Activated CD4-positive, alpha-beta T cell treated with anti-CD3 and anti-CD28 coated beads, Interleukin-2, amount 10 ng/mL, durations not matched to agents 7 days and 5 days (primary cell): ENCODE data around the gene DHX57. TPM values are rescaled to one million over a fixed set of nuclear protein-coding genes. Genes with fewer than 3 reads are reported as not detected.
A peak's percentile ranks its signal among the peaks of the same experiment; 100 is the strongest.
"Not testable (repeated sequence)": the region's sequence is repeated elsewhere in the genome, so short reads cannot be mapped to it uniquely, and the experiment has no call there.

ENCODE experiments used
- CTCF ChIA-PET: fragments of 350-600 bp; sonication (Branson Sonifier 250); formaldehyde crosslinking; loops from one replicate; lab custom pipeline; 2021; ENCODE audit warnings: antibody characterized with exemption; lab: Charles Lee
- POLR2A ChIA-PET: fragments of 350-600 bp; sonication (Branson Sonifier 250); formaldehyde crosslinking; loops from one replicate; lab custom pipeline; 2021; ENCODE audit warnings: antibody characterized with exemption; lab: Charles Lee
- DNase-seq: peaks from one replicate; pipeline ENCODE4 v3.0.0-alpha.2; 2020
- H3K27ac Mint-ChIP-seq: one replicate; pipeline ENCODE4 v1.8.0; 2021; ENCODE audit warnings: mild to moderate bottlenecking, moderate library complexity, mixed read lengths
- H3K27me3 Mint-ChIP-seq: one replicate; pipeline ENCODE4 v1.8.0; 2021; ENCODE audit warnings: mixed read lengths
- H3K36me3 Mint-ChIP-seq: one replicate; pipeline ENCODE4 v1.8.0; 2021; ENCODE audit warnings: low read depth, mixed read lengths
- H3K4me1 Mint-ChIP-seq: one replicate; pipeline ENCODE4 v1.8.0; 2021; ENCODE audit warnings: mixed read lengths
- H3K4me3 Mint-ChIP-seq: one replicate; pipeline ENCODE4 v1.8.0; 2021; ENCODE audit warnings: mild to moderate bottlenecking, moderate library complexity, mixed read lengths
- H3K9me3 Mint-ChIP-seq: one replicate; pipeline ENCODE4 v1.8.0; 2021; ENCODE audit warnings: mixed read lengths
- total RNA-seq, 2 experiments: library from RNA; stranded (reverse); gene quantifications; one replicate each; pipeline ENCODE4 v1.2.3, GENCODE V29; 2021

Gene DHX57
- total RNA-seq, 2 experiments from 2014 or later = 10.5 to 10.7 TPM

DNA sequence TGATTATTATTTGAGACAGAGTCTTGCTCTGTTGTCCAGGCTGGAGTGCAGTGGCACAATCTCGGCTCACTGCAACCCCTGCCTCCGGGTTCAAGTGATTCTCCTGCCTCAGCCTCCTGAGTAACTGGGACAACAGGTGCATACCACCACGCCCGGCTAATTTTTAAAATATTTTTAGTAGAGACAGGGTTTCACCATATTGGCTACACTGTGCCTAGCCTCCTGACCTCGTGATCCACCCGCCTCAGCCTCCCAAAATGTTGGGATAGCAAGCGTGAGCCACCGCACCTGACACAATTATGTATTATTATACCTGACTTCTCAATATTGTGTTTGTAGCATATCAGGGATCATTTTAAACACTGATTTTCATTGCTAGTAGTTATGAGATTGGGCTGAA, 83.4 kb downstream of the DHX57 start:
- H3K4me3 Mint-ChIP-seq, H3K36me3 Mint-ChIP-seq, DNase-seq, H3K4me1 Mint-ChIP-seq, POLR2A ChIA-PET, CTCF ChIA-PET, H3K27me3 Mint-ChIP-seq, H3K9me3 Mint-ChIP-seq, H3K27ac Mint-ChIP-seq: not testable (repeated sequence)

DNA sequence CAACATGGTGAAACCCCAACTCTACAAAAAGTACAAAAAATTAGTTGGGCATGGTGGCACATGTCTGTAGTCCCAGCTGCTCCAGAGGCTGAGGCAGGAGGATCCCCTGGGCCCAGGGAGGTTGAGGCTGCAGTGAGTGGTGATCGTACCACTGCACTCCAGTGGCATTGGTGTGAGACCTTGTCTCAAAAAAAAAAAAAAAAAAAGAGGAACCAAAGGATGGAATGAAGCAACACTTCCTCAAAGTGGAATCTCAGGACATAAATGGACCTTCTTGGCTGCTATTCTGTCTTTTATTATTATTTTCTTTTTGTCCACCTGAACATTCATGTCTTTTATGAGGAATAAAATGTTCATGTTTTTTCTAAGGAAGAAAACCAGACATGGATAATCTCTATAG, 84.0 kb downstream of the DHX57 start:
- POLR2A ChIA-PET = no interaction called here
- Mint-ChIP-seq H3K4me3 (no peak overlapping the region), H3K27me3 (no peaks in the 10 kb centered on the region), H3K4me1 (peaks cover 1% of the 10 kb centered on the region), H3K27ac (no peak overlapping the region), H3K36me3 (no peaks in the 10 kb centered on the region), H3K9me3 (no peaks in the 10 kb centered on the region)
- no peak for DNase-seq
- CTCF ChIA-PET = no interaction called here

DNA sequence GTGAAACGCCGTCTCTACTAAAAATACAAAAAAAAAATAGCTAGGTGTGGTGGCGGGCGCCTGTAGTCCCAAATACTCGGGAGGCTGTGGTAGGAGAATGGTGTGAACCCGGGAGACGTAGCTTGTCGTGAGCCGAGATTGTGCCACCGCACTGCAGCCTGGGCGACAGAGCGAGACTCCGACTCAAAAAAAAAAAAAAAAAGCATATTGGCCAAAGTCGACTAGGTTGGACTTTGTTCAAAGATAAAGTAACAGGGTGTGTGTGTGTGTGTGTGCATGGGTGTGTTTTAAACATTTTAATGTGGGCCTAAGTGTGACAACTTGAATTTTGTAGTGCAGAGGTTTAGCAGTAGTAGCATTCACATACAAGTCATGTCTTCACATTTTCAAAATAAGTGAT, 86.0 kb downstream of the DHX57 start:
- Mint-ChIP-seq H3K27me3 (no peaks in the 10 kb centered on the region), H3K4me1 (peaks cover 1% of the 10 kb centered on the region), H3K4me3 (no peak overlapping the region), H3K27ac (no peak overlapping the region), H3K36me3 (no peaks in the 10 kb centered on the region), H3K9me3 (no peaks in the 10 kb centered on the region)
- DNase-seq = no peak
- CTCF ChIA-PET = interaction anchor here (1.5 kb wide), 1 partner anchor 36 kb away, joined by 3 read pairs; no protein-coding TSS in a partner anchor
- POLR2A ChIA-PET = interaction anchor here (0.6 kb wide), 1 partner anchor 15 kb away, joined by 3 read pairs; no protein-coding TSS in a partner anchor

DNA sequence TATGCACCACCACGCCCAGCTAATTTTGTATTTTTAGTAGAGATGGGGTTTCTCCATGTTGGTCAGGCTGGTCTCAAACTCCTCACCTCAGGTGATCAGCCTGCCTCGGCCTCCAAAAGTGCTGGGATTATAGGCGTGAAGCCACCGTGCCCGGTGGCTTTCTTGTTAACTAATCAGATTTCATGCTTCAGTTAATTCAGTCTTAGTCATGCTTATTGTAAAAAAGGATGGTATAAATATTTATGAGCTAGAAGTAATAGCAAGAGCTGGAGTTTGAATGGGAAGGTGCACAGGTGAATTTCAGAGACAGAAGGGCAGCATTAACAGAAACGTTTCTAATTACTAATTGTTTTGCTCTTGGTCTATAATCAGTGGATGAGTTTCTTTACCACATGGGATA, 87.4 kb downstream of the DHX57 start:
- Mint-ChIP-seq H3K36me3 (no peaks in the 10 kb centered on the region), H3K27ac (no peak overlapping the region), H3K4me3 (no peak overlapping the region), H3K9me3 (no peaks in the 10 kb centered on the region), H3K4me1 (peaks cover 1% of the 10 kb centered on the region), H3K27me3 (no peaks in the 10 kb centered on the region)
- ChIA-PET POLR2A (no interaction called here), CTCF (interaction anchor here (0.6 to 1.6 kb wide), 2 partner anchors 15 to 22 kb away, joined by 3 to 4 read pairs; no protein-coding TSS in a partner anchor)
- DNase-seq = no peak

DNA sequence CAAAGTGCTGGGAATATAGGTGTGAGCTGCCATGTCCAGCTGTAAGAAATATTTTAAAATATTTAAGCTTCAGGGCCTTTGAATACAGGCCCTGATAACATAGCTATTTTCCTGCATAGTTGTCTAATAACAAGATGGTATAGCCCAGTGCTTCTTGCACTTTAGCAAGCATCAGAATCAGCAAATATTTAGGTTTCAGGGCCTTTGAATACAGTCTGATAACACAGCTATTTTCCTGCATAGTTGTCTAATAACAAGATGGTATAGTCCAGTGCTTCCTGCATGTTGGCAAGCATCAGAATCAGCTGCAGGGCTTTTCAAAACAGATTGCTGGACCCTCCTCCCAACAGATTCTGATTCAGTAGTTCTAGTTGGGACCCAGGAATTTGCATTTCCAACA, 92.1 kb downstream of the DHX57 start:
- DNase-seq = no peak
- H3K9me3 Mint-ChIP-seq = no peaks in the 10 kb centered on the region
- H3K27me3 Mint-ChIP-seq = no peaks in the 10 kb centered on the region
- H3K4me1 Mint-ChIP-seq = peaks cover 10% of the 10 kb centered on the region
- H3K36me3 Mint-ChIP-seq = peaks cover 12% of the 10 kb centered on the region
- no peak overlapping the region for H3K4me3 Mint-ChIP-seq
- POLR2A ChIA-PET = no interaction called here
- CTCF ChIA-PET = interaction anchor here (0.5 to 1.4 kb wide), 2 partner anchors 42 to 93 kb away, joined by 3 to 4 read pairs; partner anchors contain the start of genes DHX57 and MORN2
- no peak overlapping the region for H3K27ac Mint-ChIP-seq

DNA sequence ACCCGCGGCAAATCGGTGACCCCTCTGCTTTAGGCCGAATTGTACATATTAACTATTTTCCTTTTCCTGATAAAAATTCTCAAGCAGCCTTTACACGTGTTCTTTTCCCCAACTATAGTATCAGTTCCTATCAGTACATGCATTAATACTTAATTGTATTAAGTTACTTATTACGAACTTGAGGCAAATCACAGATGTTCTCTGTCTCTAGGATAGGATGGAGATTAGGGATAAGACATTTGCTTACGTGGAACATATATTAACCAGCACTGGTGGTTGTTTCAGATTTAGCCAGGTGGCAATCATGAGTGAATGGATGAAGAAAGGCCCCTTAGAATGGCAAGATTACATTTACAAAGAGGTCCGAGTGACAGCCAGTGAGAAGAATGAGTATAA, 97.0 kb downstream of the DHX57 start:
- peaks cover 13% of the 10 kb centered on the region for H3K27me3 Mint-ChIP-seq
- peaks cover 21% of the 10 kb centered on the region for H3K4me1 Mint-ChIP-seq
- peak overlapping the region; percentile 93 for H3K27ac Mint-ChIP-seq
- ChIA-PET POLR2A (no interaction called here), CTCF (interaction anchor here (0.5 kb wide), 1 partner anchor 39 kb away, joined by 3 read pairs; no protein-coding TSS in a partner anchor)
- no peak for DNase-seq
- no peaks in the 10 kb centered on the region for H3K9me3 Mint-ChIP-seq
- peaks cover 16% of the 10 kb centered on the region for H3K36me3 Mint-ChIP-seq
- H3K4me3 Mint-ChIP-seq = peak overlapping the region; percentile 95

DNA sequence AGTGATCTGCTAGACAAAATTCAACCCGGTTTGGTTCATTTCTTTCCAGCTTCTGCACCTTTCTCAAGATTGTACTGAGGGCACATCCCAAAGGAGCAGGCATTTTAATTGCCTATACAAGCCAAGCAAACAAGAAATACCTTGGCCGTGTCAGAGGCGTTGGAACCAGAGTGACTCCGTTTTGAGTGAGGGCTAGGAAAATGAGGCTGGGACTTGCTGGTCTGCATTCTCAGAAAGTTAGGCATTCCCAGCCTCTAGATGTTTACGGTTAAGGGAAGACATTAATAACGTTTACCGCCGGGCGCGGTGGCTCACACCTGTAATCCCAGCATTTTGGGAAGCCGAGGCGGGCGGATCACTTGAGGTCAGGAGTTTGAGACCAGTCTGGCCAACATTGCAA, 99.2 kb downstream of the DHX57 start:
- H3K4me3 Mint-ChIP-seq = peak overlapping the region; percentile 47
- H3K4me1 Mint-ChIP-seq = peaks cover 20% of the 10 kb centered on the region
- no peaks in the 10 kb centered on the region for H3K9me3 Mint-ChIP-seq
- H3K27me3 Mint-ChIP-seq = peaks cover 13% of the 10 kb centered on the region
- DNase-seq = no peak
- peaks cover 11% of the 10 kb centered on the region for H3K36me3 Mint-ChIP-seq
- ChIA-PET CTCF (no interaction called here), POLR2A (no interaction called here)
- H3K27ac Mint-ChIP-seq = no peak overlapping the region

DNA sequence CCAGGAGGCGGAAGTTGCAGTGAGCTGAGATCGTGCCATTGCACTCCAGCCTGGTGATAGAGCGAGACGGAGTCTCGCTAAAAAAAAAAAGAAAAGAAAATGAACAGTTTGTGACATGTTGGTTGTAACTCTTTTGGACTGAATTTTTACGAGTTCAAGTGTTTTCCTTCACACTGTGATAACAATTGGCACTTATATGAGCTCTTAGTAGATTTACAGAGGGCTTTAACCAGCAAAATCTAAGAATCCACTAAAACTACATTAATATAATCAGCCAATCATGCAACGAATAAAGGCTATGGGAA, 99.9 kb downstream of the DHX57 start:
- Mint-ChIP-seq H3K4me3 (no peak overlapping the region), H3K27me3 (peaks cover 13% of the 10 kb centered on the region), H3K36me3 (peaks cover 4% of the 10 kb centered on the region), H3K27ac (no peak overlapping the region), H3K4me1 (peaks cover 20% of the 10 kb centered on the region), H3K9me3 (no peaks in the 10 kb centered on the region)
- ChIA-PET POLR2A (no interaction called here), CTCF (interaction anchor here (1.3 to 1.5 kb wide), 2 partner anchors 13 to 24 kb away, joined by 5 to 6 read pairs; partner anchors contain the start of gene SRSF7)
- no peak for DNase-seq

DNA sequence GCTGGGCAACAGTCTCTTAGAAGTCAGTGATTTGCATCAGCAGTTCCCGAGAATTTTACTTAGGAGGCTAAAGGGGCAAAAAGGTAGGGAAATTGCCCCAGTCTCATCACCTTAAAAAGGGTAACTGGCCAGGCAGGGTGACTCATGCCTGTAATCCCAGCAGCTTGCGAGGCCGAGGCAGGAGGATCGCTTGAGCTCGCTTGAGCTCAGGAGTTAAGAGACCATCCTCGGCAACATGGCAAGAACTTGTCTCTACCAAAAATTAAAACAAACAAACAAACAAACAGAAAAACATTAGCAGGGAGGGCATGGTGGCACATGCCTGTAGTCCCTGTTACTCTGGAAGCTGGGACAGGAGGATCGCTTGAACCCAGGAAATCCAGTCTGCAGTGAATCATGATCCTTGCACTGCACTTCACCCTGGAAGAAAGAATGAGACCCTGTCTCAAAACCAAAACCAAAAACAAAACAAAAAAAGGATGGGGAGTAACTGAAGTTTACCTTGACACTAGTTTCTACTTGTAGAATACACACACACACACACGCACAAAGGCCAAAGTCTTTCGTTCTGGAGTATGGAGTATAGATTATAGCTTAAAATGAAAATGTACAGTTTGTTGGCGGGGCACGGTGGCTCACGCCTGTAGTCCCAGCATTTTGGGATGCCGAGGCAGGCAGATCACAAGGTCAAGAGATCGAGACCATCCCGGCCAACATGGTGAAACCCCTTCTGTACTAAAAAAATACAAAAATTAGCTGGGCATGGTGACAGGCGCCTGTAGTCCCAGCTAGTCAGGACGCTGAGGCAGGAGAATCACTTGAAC, 100.4 kb downstream of the DHX57 start:
- ChIA-PET POLR2A (no interaction called here), CTCF (interaction anchor here (1.3 to 1.5 kb wide), 2 partner anchors 12 to 23 kb away, joined by 5 to 6 read pairs; partner anchors contain the start of gene SRSF7)
- no peak for DNase-seq
- Mint-ChIP-seq H3K4me3 (no peak overlapping the region), H3K36me3 (peaks cover 4% of the 10 kb centered on the region), H3K4me1 (peaks cover 20% of the 10 kb centered on the region), H3K27me3 (peaks cover 15% of the 10 kb centered on the region), H3K9me3 (no peaks in the 10 kb centered on the region), H3K27ac (no peak overlapping the region)

DNA sequence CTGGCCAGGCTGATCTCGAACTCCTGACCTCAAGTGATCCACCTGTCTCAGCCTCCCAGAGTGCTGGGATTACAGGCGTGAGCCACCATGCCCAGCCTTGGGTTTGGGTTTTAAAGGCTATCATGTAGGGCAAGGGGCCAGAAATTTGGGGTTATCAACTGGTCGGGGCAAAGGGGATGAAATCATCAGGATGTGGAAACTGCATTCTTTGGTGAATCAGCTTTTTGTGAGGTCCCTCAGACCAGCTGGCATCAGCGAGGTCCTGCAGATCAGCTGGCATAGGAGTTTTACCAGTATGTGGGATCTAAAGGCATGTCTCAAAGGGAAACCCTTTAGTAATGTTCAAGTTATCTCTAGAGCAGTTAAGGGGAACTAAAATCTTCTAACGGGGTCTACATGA, 104.1 kb downstream of the DHX57 start:
- no peak for DNase-seq
- no peak overlapping the region for H3K4me3 Mint-ChIP-seq
- no peaks in the 10 kb centered on the region for H3K36me3 Mint-ChIP-seq
- peaks cover 15% of the 10 kb centered on the region for H3K27me3 Mint-ChIP-seq
- H3K27ac Mint-ChIP-seq = no peak overlapping the region
- no peaks in the 10 kb centered on the region for H3K9me3 Mint-ChIP-seq
- ChIA-PET CTCF (interaction anchor here (0.6 to 0.7 kb wide), 2 partner anchors 11 to 224 kb away, joined by 3 to 4 read pairs; no protein-coding TSS in a partner anchor), POLR2A (no interaction called here)
- H3K4me1 Mint-ChIP-seq = peaks cover 3% of the 10 kb centered on the region

DNA sequence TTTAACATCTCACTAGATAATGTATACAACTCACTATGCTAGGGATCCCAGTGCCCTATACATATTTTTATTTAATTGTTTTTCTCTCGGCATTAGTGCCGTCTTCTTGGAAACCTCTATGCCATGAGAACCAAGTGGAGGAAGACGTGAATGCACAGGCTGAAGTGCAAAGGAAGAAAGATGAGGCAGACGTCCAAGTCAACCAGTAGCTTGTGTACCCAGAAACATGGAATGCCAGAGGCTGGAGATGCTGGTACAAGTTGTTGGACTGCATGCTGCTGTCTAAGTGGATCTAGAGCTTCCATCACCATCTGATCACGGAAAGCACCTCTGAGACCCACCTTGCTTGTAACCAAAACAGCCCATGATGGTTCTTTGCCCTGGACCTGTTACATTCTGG, 110.2 kb downstream of the DHX57 start:
- Mint-ChIP-seq H3K9me3 (no peaks in the 10 kb centered on the region), H3K27ac (no peak overlapping the region), H3K27me3 (no peaks in the 10 kb centered on the region), H3K4me3 (no peak overlapping the region), H3K4me1 (peaks cover 9% of the 10 kb centered on the region), H3K36me3 (no peaks in the 10 kb centered on the region)
- ChIA-PET CTCF (no interaction called here), POLR2A (no interaction called here)
- DNase-seq = no peak

DNA sequence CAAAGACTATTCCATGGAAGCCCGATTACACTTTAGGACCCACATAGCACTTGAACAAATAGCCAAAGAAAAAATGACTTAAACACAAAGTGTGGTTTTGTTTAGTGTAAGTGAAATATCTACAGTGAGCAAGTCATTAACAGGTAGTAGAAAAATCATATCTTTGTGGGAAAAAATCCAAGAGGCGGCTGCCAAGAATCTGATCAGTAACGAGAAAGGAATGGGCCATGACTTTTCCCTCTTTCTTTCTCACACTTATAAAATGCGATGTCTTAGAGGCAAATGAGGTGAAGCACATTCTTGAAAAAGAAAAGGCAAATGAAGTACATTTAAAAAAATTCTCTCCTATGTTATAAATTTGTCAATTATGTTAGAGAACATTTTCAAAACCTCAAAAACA, 110.6 kb downstream of the DHX57 start:
- peaks cover 9% of the 10 kb centered on the region for H3K4me1 Mint-ChIP-seq

DNA sequence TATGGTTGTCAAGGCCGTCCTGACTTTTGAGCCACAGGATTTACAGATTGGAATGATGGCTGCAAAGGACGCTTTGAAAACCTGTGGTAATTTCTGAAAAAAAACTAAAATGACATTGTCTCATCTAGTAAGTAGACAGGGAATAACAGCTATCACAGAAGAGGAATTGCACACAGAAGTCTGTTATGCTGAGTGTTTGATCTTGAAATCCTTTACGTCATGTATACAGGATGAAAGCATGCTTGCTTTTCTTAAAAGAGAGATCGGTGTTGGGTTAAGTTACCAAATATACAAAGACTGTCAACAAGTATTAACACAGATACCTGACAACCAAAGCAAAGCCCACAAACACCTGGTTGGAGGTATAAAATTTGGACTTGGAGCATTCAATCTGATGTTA, 112.0 kb downstream of the DHX57 start:
- ChIA-PET POLR2A (interaction anchor here (0.6 to 1.8 kb wide), 2 partner anchors 12 to 40 kb away, joined by 4 to 10 read pairs; partner anchors contain the start of gene SRSF7), CTCF (interaction anchor here (2.0 kb wide), 1 partner anchor 12 kb away, joined by 6 read pairs; no protein-coding TSS in a partner anchor)
- H3K36me3 Mint-ChIP-seq = no peaks in the 10 kb centered on the region
- H3K4me1 Mint-ChIP-seq = peaks cover 9% of the 10 kb centered on the region
- no peak overlapping the region for H3K4me3 Mint-ChIP-seq
- no peaks in the 10 kb centered on the region for H3K9me3 Mint-ChIP-seq
- H3K27ac Mint-ChIP-seq = no peak overlapping the region
- no peaks in the 10 kb centered on the region for H3K27me3 Mint-ChIP-seq
- DNase-seq = no peak

More for the DNA sequence above, 110.6 kb downstream of the DHX57 start:
- no peaks in the 10 kb centered on the region for H3K36me3 Mint-ChIP-seq
- H3K27me3 Mint-ChIP-seq = no peaks in the 10 kb centered on the region
- no peak overlapping the region for H3K4me3 Mint-ChIP-seq
- H3K9me3 Mint-ChIP-seq = no peaks in the 10 kb centered on the region
- CTCF ChIA-PET = interaction anchor here (0.8 kb wide), 1 partner anchor 11 kb away, joined by 3 read pairs; no protein-coding TSS in a partner anchor
- POLR2A ChIA-PET = no interaction called here
- no peak for DNase-seq
- H3K27ac Mint-ChIP-seq = no peak overlapping the region
